HG02588 (cell line): Measurements from ENCODE around the gene BOC.
"Not testable (repeated sequence)": the region's sequence is repeated elsewhere in the genome, so short reads cannot be mapped to it uniquely, and the experiment has no call there.

Experiments
- ATAC-seq: cut with Tn5 transposase; IDR thresholded peaks from one replicate; pipeline ENCODE4 v1.9.1; 2021; ENCODE audit warnings: mild to moderate bottlenecking, moderate library complexity; ENCODE audit not compliant: unreplicated experiment

BOC gene, protein sequence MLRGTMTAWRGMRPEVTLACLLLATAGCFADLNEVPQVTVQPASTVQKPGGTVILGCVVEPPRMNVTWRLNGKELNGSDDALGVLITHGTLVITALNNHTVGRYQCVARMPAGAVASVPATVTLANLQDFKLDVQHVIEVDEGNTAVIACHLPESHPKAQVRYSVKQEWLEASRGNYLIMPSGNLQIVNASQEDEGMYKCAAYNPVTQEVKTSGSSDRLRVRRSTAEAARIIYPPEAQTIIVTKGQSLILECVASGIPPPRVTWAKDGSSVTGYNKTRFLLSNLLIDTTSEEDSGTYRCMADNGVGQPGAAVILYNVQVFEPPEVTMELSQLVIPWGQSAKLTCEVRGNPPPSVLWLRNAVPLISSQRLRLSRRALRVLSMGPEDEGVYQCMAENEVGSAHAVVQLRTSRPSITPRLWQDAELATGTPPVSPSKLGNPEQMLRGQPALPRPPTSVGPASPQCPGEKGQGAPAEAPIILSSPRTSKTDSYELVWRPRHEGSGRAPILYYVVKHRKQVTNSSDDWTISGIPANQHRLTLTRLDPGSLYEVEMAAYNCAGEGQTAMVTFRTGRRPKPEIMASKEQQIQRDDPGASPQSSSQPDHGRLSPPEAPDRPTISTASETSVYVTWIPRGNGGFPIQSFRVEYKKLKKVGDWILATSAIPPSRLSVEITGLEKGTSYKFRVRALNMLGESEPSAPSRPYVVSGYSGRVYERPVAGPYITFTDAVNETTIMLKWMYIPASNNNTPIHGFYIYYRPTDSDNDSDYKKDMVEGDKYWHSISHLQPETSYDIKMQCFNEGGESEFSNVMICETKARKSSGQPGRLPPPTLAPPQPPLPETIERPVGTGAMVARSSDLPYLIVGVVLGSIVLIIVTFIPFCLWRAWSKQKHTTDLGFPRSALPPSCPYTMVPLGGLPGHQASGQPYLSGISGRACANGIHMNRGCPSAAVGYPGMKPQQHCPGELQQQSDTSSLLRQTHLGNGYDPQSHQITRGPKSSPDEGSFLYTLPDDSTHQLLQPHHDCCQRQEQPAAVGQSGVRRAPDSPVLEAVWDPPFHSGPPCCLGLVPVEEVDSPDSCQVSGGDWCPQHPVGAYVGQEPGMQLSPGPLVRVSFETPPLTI

DNA sequence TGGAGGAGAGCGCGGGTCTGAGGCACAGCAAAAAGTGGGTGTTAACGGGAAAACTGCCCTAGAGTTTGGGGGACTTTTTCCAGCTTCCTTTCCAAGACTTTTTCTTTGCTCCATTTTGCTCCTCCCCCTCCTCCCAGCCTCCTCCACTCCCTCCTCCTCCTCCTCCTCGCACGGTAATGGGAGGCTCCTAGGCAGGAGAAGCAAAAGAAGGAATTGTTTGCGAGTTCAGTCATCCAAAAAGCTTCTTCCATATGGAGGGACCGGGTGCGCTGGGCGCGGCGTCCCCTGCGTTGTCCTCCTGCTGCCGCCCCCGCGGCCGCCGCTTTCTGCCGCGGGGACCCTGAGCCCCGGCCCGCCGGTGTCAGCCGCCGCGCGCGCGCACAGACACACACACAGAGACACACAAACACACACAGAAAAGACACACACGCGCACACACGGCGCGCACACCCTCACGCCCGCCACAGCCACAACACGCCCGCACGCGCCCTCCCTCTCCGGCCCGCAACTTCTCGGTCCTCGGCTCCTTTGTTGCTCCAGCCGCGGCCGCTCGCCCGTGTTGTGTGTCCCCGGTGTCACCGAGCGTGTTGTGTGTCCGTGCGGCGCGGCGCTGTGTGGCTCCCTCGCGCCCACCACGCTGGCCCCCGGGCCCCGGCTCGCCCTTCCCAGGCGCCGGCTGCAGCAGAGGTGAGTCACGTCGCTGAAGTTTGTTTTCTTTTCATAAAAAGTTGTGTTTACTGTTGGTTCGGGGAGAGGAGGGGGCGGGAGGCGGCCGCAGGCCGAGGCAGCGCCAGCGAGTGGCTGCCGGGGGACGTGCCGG lies at the start of gene BOC:
Gene BOC, plus strand, starts transcription at position 228 of the 820 bp plus-strand sequence. CDS start 38,246 bp downstream, outside the sequence.
- peak; percentile 13 for ATAC-seq

DNA sequence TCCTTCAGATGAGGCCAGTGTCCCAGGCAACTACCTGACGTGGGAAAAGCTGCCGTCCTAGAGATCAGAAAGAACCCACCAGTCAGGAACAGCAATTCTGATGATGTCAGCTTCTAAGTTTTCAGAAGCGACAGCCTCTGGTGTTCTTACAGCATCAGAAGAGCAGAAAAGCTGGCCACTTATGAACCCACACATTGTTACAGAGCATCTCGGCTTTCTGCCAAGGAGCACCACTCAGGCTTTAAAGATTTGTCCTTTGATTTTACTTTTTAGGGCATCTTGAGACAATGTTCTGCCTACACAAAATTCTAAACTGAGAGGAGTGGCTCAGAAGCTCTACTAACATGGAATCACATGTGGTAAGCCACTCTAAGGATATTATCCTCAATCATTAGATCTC lies 49.7 kb upstream of the BOC start:
- no peak for ATAC-seq

DNA sequence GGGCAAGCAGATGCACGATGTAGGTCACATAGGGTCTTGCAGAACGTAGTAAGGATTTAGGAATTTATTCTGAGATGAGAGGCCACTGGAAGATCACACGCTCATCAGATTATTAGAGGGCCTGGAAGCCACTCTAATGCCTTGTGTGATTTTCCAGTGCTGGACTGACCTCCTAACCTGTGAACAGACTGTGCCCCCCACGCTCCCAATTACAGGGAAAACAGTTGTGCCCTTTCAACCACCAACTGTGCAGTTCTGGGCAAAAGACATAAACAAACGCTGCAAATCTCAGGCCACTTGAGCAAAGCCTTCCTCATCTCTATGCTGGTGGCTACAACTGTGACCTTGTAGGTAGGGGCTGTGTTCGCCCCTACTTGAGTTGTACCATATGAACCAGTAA lies 48.2 kb upstream of the BOC start:
- no peak for ATAC-seq

DNA sequence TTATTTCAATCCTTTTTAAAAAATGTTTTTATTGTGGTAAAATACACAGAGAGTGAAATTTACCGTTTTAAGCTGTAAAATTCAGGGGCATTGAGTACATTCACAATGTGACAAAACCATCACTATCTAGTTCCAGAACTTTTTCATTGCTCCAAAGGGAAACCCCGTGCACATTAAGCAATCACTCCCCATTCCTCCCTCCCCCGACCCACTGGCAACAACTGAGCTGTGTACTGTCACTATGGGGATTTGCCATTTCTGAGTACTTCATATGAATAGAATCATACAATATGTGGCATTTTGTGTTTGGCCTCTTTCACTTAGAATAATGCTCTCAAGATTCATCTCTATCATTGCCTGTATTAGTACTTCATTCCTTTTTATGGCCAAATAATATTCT lies 45.5 kb upstream of the BOC start:
- no peak for ATAC-seq

DNA sequence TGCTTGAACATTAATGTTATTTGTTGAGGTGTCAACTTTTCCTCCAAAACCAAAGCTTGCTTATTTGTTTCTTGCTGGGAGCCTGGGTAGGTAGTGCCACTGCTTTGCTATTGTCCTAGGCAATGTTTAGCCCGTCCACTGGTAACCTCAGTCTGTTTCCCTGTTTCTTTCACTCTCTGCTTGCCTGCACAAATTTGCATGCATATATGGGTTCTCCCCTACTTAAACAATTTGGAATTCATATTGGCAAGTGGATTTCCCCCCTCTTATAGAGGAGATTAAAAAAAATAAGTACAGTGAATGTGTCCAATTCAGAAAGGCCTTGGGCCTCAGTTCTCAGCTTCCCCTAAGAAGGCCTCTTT lies 45.0 kb upstream of the BOC start:
- ATAC-seq: no peak

DNA sequence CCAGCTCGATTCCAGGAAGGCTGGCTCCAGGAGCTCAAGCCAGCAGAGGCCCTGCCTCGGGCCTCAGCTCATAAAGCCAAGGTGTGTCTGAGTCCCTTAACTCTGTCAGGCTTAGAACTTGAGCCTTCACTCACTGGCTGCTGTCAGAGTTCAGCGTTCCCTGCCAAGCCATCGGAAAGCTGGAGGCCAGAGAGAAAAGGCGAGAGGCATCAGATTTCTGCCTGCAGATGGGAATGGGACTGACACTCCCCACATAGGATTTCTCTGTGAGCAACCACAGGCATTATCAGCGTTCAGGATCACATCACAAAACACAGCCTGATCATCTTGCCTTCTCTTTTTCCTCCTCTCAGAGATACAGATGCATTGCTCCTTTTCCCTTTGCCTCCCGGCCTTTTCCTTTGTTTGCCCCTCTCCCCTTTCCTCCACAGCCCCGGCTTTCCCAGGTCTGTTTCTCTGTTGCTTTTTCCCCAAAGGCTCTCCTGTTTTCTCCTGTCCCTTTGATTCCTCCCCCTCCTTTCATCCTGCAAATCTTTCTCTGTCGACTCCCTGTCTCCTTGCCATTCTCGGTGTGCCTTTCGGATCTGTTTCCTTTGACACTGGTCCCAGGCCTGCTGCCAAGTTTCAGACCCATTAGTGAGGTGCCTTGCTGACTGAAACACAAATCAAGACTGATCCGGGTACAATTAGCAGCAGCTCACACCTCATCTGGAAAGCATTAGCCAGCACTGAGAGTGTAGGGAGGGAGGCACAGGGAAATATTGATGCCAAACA lies 44.5 kb upstream of the BOC start:
- ATAC-seq: no peak

DNA sequence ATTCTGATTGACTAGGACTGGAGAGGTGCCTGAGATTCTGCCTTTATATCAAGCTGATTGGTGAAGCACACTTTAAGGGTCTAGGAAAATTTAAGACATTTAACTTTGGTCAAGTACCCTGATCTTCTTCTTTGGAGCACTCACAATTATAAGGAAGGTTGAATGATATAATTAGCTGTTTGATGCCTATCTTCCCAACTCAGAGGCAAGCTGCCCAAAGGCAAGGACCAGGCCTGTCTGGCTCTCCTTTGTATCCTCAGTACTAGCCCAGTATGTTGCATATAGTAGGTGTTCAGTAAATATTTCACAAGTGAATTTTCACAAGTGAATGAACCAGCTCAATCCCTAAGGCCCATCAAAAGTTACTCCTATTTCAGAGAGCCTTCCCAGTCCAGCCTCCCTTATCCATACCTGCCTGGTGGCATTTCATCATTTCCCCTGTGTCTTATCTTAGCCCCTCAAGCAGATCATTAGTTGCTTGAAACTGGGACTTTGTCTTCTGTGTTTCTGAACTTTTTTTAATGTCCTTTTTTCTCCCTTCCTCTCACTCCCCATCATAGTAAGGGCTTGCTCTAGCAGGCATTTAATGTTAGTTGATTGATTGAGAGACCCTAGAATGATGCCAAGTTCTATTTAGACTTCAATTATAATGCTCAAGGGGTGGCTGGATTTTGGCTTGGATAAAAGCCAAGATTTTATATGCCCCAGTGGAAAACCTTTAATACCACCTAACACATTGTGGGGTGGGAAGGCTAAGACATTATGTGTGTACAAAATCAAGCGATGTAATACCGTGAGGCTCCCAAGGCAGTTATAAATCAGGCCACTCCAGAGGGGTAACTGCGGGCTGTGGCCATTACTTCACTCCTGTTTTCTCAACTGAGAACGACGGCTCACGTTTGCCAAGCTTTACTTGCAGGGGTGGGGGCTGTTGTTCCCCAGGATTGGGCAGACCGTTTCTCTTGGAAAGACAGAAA lies 43.2 kb upstream of the BOC start:
- ATAC-seq: no peak

DNA sequence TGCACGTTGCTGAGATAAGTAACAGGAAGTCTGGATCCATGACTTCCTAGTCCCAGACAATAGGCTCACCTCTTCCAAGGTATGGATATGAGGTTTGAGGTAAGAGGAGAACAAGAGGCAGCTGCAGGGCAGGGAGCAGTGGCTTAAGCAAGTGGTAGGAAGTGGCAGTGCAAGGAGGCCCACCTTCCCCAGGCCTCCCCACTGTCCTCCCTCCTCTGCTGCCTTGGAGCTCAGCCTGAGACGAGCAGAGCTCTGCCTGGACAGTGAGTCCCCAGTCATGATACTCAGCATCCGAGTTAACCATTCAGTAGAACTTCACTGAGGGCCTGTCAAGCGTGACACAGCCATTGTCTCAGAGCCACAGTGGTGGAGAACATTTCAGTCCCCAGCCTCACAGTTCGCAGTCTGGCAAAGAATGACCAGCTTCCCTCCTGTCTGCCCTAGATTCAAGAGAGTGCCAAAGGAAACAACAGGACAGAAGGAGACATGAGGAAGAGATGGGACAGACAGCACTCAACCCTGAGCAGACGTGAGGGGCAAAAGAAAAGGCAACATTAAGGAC lies 41.4 kb upstream of the BOC start:
- no peak for ATAC-seq

DNA sequence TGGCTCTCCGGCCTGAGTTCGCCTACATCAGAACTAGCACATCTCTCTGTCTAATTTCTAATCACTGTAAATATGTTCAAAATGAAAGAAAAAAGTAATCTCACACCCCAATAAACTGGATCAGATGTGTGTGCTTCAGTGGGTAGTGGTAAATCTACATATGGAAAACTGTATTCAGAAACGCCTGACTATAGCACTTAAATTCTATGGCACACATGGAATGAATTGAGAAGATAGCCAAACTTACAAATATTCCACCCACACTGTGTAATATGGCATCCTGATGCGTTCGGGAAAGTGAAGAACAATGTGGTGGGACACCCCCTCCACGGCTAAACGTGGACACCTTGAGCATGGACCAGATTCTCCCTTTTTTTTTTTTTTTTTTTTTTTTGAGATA lies 40.6 kb upstream of the BOC start:
- no peak for ATAC-seq

DNA sequence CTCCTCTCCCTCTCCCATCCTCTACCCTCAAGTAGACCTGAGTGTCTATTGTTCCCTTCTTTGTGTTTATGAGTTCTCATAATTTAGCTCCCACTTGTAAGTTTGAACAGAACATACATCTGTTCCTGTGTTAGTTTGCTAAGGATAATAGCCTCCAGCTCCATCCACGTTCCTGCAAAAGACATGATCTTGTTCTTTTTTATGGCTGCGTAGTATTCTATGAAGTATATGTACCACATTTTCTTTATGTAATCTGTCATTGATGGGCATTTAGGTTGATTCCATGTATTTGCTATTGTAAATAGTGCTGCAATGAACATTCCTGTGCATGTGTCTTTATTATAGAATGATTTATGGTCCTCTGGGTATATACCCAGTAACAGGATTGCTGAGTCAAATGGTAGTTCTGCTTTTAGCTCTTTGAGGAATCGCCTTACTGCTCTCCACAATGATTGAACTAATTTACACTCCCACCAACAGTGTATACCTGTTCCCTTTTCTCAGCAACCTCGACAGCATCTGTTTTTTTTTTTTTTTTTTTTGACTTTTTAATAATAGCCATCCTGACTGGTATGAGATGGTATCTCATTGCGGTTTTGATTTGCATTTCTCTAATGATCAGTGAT lies 39.6 kb upstream of the BOC start:
- not testable (repeated sequence) for ATAC-seq

DNA sequence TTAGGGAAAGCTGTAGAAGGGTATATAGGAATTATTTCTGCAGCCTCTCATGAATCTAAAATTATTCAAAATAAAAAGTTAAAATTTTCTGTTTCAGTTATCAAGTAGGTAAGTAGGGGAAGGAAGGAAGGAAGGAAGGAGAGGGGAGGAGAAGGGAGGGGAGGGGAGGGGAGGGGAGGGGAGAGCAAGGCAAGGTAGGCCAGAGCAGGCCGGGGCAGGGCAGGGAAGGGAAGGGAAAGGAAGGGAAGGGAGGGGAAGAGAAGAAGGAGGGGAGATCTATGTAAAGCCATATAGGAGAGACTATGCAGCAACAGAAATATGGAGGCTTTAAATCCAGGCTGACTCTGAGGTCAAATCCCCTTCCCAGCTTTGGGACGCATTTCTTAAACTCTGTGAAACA lies 38.3 kb upstream of the BOC start:
- ATAC-seq: no peak

DNA sequence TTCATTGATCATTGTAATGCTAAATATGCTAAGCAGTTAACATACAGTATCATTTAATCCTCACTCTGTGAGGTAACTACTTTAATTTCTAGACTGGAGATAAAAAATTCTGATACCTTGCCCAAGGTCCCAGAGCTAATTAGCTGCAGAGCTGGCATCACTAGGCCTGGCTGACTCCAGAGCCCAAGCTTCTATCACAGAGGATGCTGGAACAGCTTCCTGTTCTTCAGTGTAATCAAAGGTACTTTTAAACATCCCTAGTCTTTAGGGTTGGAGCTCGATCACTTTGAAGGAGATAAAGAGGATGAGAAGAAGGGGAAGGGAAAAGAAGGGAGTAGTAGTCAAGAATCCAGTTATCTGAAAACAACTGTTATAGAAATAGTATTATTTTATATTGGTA lies 37.1 kb upstream of the BOC start:
- no peak for ATAC-seq

DNA sequence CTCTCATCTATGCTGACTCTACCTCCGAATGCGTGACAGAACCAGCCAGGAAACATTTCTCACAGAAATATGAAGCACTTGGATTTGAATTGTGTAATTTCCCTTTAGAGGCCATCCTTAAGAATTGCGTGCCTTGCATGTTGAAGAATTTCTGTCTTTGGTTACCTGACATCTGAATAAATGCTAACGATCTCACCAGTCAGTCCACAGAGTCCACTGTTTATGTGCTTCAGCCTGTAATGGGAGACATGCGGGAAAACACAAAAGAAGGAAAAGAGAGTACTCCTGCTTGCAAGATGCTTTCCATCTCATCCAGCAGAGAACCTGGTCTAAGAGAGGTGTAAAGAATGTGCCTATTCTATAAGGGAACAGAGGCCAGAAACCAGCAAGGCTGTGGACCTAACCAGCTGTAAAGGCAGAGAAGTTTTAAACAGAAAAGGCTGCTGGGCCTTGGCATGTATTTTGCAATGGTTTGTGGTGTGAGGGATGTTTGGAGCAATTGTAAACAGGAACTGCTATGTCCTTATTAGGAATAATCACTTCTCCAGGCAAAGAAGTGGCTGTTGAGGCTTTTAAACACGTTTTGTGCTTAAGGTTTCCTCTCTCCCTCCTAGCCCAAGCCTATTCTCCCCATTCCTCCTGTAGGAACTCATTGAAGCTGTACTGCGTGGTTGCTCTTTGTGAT lies 36.4 kb upstream of the BOC start:
- no peak for ATAC-seq

DNA sequence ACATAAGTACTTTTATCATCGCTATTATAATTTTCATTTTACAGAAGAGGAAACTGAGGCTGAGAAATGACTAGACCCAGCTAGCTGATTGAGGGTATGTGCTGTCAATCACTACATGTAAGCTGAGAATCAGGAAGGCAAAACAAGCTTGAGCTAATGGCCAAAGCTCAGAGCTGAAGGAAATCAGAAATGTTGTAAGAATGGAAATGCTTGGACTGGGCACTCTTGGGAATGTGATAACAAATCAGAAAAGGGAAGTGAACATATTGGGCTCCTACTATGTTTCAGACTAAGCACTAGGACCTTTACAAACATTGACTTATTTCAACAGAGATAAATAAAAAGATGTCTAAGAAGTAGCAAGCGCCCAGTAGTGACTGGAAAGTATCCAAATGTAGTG lies 33.8 kb upstream of the BOC start:
- ATAC-seq: no peak

DNA sequence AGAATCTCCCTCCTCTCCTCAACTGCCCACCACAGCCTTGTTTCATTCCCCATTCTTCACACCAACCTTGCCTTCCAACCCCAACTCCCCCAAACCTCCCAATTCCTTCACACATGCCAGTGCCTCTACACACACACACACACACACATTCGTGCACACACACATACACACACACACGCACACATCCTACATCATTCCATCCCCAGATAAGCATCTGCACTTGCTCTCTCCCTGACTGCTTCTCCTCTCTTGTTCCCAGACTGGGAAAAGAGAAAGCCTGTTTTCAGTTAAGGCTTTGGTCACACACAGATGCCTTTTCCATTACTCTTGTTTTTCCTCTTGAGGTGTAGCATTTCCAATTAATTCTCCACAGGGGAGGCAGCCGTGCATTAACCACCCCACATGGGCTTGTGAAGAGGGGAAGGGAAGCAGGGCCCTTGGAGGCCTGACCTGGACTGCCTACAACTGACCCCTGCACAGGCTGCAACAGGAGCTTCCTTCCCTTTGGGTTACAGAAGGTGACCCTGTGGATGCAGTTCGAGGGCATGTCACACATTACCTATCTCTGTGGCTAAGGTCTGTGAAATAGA lies 32.0 kb upstream of the BOC start:
- ATAC-seq: no peak

DNA sequence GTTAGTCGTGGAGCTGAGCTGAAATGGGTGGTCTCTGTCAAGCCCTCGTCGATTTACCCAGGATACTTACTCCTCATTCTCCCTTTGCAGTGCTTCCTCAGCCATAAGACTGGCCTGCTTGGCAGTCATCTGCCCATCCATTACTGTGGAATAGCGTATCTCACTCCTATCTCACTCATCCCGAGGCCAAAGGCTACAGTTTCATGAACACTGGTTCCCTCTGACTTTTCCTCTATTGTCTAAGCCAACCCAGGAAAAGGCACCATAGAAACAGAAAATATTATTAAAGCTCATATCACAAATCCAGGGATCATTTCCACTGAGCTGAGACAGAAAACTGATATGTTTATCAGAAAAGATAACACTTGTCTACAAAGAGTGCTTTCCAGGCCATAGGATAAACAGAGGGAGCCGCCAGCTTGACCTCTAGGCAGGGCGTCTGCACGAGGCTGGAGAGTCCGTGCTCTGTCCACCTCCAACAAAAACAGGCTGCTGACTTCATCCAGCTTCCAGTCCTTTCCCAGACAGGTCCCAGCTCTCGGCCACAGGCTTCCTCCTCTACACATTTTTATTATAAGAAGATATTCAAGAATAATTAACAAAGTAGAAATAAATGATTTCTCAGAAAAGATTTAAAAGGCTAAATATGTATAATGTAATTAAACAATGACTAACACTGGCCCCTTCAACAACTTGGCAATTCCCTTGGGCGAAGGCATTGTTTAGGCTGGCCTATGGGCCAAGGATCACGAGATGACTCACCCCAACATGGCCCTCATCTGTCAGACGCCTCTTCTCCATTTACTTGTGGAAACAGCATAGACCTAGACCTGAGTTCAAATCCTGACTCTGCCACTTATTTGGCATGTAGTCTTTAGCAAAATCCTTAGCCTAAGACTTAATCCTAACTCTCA lies 27.4 kb upstream of the BOC start:
- no peak for ATAC-seq
